Activated CD4-positive, alpha-beta T cell treated with anti-CD3 and anti-CD28 coated beads, Interleukin-2, amount 50 U/mL, for 24 hours (primary cell): ENCODE data around the gene BCAR1.
"Not testable (repeated sequence)": the region's sequence is repeated elsewhere in the genome, so short reads cannot be mapped to it uniquely, and the experiment has no call there.

Experiments
- DNase-seq, 2 donors: peaks; one replicate each; pipeline ENCODE4 v3.0.0-alpha.2; 2020; ENCODE audit warnings: low read depth in 1 of 2, low spot score in 1 of 2

Gene BCAR1

DNA sequence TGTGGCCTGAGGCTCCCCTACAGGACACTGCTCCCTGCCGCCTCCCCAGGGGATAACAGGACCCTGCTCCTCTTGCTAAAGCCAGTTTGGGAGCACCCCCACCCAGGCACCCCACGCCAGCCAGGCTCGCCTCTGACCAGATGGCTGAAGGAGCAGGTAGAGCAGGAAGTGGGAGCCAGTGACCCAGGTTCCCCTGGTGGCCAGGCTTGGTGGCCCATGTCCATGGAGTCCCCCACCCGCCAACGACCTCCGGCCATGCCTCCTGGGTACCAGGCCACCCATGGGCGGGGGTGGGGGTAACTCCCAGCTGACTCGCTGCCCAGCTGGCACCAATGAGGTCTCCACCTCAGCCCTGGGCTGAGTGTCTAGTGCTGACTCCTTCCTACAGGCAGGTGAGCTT lies 10.0 kb downstream of the BCAR1 start:
- DNase-seq = no peak

DNA sequence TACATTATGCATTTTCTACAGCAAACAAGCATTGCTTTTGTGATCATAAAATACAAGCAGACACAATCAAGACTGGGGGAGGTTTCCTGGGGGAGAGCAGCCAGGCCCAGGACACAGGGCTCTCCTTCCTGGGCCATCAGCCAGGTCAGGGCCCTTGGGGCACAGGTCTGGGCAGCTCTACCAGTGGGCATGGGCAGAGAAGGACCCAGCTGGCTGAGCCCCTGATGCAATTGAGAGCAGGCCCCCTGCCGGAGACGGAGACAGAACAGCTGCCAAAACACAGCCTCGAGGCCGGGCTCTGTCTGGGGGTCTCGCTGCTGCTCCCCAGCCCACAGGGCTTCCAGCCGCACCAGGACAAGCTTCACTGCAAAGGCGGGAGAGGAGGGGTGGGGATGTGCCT lies 10.8 kb downstream of the BCAR1 start:
- DNase-seq = not testable (repeated sequence)

DNA sequence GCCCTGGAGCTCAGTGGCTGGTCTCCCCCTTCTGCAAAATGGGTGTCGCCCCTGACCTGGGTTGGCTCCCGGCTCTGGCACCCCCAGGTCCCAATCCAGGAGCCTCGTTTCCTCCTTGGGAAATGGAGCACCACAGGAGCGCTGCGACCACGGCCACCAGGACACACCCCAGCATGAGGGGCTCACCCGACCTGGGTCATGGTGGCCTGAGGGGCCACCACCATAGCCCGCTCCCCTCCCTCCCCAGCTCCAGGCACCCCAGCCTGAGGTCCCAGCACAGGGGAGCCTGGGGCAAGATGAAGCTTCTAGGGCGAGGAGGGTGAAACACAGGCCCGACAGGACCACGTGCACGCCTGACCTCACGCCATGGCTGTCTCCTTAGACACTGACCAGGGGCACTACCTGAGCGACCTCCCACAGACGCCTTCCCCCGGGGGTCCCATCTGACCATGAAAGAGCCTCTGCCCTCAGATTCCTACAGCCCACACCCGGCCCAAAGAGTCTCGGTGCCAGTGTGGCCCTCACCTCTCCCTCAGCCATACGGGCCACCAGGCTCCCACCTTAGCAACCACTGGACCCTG lies 11.8 kb downstream of the BCAR1 start:
- DNase-seq = no peak

DNA sequence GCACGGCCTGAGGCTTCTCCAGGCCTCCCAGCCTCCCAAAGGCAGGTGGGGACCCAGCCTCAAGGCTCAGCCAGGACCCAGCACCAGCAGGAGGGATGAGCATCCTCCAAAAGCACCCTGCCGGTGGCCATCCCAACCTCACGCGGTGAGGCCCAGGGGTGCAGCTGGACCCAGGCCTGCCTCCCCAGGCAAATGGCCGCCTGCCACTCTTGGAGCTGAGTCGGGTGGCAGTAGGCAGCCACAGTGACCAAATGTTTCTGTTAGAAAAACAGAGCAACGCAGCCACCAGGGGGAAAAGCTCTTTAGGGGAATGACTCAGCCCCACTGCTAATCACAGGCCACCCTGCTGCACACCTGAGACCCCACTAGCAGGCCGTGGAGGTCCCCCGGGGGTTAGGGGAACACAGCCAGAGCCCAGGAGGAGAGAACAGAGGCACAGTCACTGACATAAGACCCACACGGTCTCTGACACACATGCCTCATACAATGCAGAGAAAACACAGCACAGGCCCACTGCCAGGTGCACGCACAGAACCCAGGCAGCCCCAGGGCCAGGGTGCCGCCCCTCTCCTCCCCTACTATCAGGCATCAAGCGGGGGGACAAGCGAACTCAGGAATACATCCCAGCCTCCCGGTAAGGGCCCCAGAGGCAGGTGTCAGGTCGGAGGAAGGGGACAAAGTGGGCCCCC lies 12.4 kb downstream of the BCAR1 start:
- no peak for DNase-seq

DNA sequence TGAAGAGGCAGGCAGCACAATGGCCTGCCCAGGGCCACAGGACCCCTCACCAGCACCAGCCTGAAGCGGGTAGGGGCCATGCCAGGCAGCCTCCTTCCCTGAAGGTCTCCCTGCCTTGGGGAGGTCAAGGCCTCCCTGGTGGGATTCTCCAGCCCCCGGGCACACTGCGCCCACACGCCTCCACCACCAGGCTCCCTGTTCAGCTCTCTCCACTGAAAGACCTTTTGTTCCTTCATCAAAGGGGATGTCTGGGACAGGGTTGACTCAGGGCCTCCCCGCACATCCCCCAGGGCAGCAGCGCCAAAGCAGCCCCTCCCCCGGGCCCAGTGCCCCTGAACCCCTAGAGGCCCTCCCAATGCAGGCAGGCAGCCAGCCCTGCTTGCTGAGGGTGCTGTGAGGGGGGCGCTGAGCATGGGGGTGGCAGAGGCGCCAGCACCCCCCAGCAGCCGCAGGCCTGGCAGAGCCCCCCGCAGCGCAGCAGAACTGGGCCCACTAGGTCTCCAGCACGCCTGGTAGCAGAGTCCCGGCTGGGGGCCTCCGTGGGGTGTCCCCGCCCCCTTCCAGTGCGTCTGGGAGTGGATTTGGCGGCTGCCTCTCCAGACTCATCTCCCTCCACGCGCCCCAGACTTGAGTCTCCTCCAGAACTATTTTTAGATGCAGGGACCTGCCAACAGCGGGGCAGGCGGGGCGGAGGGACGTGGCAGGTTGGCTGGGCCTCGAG lies 13.1 kb downstream of the BCAR1 start:
- no peak for DNase-seq

DNA sequence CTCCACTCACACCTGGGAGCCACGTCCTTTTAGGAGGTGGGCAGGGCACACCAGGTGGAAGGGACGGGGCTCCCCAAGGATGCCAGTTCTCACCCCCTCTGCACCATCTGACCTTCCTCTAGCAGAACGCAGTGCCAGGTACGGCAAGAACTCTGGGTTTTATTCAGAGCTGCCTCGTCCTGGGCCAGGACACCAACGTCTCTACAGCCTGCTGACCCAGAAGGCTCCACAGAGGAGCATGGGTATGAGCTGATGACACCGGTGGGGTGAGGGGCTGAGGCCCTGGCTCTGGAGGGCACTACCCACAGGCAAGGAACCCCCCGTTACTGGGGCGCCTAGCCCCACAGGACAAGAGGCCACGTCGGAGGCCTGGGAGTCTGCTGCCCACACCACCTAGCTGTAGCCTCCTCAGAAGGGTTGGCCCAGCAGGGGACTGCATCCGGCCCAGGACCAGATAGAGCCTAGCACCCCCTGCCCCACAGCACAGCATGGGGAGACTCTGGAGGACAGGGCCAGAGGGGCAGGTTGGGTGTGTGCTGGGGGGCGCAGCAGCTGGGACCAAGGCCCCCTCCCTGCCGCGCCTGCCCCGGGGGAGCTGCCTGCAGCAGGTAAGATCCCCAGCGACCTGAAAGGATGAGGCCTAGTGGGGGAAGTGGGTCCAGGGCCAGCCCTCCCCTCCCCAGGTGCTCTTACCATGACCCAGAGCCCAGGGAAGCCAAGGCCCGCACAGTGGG lies 13.9 kb downstream of the BCAR1 start:
- DNase-seq = no peak

DNA sequence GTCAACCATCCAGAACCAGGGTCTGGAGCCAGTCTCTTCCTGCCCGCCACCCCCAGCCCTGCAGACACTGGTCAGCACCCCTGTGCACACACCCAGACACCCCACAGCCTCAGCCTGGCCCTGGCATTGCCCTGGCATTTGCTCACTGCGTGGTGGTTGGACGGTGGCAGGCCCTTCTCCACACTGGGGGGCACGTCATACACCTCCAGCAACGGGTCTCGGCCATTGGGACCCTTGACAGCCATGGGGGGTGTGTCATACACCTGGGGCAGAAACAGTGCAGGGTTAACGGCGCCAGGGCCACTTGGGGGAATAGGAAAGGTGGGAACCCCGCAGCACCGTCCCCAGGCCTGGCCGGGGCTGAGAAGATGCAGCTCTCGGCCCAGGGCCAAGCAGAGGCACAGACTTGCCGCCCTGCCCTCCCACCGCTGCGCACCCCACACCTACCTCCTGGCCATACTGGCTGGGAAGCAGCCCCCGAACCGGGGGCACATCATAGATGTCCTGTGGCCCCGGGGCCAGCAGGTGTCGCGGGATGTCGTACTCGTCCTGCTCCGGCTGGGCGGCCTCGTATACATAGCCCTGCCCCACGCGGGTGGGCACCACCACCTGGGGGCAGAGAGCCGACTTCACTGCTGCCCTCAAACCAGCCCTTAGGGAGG lies 14.6 kb downstream of the BCAR1 start:
- DNase-seq = no peak

DNA sequence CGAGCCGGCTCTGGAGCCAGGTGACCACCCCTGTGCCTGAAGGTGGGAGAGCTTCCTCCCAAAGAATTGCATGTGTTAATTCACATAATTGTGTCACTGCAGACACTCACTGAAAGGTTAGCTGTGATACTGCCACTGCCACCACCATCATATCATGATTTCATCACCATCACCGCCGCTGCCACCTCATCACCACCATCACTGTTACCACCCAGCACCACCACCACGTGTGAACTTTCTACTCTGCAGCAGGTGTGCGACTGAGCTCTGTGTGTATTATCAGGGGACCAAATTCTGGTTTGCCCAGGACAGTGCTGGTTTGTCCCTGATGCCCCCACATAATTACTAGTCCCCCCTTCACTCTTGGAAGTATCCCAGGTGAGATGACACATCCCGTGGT lies 15.2 kb downstream of the BCAR1 start:
- DNase-seq = no peak

DNA sequence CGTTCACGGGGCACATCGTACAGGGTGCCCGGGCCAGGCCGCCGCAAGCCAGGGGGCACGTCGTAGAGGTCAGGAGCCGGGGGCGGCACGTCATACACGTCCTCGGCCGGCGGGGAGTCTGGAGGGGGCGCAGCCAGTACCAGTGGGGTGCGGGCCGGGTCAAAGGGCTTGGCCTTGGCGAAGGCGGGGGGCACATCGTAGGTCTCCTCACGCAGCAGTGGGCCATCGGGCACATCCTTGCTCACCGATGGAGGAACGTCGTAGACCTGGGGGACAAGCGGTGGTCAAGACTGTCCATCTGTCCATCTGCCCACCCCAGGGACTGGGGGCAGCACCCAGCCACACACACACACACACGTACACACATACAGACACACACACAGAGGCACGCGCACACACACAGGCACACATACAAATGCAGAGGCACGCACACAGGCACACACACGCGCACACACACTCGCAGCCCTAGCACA lies 15.7 kb downstream of the BCAR1 start:
- no peak for DNase-seq

DNA sequence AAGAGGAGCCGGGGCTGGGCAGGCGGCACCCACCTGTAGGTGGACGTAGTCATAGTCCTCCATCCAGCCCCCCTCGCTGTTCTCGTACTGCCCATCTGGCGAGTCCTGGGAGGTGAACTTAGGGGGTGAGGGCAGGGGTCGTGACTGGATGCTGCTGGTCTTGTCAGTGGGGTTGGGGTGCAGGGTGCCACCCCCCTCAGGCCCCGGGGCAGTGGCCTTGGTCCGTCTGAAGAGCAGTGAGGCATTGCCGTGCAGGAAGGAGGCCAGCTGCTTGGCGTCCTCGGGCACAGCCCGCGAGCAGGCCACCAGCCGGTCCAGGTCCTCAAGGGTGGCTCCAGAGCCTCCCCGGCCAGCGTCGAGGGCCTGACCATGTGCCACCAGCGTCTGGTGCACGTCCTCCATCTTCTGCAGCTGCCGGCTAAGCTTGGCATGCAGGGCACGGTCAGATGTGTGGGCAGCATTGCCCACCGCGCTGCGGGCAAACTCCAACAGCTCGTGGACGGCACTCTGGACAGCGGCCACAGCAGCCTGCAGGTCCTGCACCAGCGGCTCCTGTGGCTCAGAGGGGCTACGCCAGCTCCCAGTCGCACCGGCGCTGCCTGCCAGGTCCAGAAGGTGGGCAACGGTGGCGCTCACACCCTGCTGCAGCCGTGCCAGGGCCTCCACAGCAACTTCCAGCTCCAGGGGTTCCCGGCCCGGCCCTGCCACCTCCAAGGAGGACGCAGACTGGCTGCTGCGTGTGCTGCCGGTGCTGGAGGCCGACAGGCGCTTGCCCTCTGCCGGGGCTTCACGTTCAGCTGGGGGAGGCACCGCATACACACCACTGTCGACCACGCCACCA lies 16.3 kb downstream of the BCAR1 start:
- DNase-seq = no peak

DNA sequence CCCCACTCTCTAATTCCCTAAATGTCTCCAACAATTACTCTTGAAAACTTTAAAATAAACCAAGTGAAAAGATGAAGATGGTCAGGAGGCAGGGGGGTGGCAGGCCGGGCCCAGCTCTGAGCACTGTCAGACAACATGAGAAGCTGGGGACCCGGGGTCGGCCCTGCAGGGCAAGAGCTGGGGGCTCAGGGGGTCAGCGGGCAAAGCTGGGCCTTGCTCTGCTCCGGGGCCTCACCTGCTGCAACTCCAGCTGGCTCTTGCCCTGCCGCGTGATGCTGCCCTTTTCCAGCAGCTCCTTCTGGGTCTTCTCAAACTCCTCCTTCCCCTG lies 17.8 kb downstream of the BCAR1 start:
- no peak for DNase-seq

DNA sequence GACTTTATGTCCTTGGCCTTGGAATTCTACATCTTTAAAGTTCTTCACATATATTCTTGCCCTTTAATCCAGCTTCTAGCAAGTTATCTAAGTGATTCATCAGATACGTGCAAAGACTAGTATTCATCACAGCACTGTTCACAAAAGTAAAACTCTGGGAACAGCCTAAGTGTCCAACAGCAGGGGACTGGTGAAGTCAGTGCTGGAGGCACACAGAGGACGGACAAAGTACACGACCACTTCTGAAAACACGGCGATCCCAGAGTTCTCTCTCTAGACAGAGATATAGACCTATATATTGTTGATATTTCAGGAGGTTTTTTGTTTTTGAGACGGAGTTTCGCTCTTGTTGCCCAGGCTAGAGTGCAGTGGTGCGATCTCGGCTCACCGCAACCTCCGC lies 19.9 kb downstream of the BCAR1 start:
- no peak for DNase-seq

DNA sequence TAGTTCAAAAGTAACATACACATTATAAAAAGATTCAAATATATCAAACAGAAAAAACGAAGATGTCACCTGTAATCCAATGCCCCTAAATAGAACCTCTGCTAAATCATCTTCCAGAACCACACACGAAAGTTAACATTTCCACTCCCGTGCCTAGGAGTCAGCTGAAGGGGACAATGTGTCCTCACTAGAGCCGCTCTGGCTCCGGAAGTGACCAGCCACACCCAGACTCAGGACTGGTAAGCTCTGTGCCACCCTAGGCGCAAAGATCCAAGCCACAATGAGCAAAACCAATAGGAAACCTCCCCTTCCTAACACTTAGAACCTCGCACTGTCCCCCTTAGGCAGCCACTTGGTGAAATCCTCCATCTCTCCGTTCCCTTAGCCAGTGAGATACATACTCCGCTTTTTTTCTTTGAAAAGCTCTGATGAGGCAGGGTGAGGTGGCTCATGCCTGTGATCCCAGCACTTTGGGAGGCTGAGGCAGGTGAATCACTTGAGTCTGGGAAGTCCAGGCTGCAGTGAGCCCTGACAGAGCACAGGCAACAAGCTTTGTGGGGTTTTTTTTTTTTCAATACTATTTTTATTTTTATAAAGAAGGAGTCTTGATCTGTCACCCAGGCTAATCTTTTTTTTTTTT lies 20.8 kb downstream of the BCAR1 start:
- DNase-seq = no peak

DNA sequence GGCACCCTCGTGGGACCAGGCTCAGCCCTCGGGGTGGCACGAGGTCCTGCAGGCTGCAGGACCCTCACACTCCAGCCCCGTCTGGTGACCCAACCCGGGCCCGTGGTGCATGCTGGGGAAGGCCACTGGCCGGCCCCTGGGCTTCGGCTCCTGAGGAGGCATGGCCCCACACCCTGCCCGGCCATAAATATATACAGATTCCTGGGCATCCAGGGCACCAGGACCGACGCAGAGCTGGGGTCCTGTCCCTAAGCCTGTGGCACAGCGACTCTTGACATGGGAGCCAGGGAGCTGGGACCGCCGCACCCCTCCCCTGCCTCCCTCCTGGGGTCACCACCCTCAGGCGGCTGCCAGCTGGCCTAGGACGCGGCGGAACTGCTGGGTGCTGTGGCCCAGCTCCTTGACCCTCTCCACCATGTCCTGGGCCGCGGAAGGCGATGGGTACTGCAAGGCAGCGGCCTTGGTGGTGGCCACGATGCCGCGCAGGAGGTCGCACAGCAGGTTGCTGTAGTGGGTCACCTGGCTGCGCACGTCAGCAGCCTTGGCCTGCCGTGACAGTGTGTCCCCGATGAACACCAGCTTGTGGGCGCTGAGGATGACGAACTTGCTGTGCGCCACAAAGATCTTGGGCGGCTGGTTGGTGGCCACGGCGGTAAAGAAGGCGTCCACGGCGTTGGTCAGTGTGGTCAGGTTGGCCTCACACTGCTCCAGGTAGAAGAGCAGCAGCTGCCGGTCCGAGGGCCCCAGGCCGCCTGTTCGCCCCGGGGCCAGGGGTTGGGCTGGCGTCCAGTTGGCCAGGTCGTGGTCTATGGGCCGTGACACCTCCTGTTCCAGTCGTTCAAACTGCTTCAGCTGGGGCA lies 22.0 kb downstream of the BCAR1 start:
- DNase-seq = no peak

DNA sequence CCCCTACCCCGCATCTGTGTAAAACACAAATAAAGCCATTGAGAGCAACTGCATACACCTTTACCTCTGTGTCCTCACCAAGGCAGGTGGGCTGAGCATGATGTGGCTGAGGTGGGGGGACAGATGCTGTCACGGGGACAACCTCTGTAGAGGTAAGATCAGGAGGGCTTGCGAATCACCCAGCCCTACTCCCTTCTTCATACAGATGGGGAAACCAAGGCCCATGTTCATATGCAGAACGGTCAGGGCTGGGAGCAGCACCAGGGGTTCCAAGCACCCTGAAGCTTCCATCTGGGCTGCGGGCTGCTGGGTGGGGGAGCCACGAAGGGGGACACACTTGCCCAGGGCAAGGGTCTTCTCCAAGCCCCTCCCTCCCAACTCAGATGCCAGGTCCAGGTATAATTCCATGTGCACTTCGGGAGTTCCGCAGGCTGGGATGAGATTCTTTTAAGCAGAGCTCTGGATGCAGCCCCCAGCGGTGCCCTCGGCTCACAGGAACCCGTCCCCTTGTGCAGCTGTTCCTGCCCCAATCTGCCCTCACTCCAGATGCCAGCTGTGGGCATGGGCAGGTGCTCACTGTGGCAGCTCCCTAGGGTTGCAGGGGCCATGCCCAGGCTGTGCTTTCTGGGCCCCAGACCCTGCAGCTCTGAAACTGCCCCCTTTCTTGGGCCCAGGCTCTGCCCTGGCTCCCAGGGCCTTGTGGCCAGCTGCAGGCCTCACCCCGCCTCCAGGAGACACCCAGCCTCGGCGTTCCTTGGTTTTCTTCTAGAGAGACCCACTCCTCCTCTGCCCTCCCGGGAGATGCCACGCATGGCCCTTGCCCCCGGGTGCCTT lies 23.1 kb downstream of the BCAR1 start:
- no peak for DNase-seq

DNA sequence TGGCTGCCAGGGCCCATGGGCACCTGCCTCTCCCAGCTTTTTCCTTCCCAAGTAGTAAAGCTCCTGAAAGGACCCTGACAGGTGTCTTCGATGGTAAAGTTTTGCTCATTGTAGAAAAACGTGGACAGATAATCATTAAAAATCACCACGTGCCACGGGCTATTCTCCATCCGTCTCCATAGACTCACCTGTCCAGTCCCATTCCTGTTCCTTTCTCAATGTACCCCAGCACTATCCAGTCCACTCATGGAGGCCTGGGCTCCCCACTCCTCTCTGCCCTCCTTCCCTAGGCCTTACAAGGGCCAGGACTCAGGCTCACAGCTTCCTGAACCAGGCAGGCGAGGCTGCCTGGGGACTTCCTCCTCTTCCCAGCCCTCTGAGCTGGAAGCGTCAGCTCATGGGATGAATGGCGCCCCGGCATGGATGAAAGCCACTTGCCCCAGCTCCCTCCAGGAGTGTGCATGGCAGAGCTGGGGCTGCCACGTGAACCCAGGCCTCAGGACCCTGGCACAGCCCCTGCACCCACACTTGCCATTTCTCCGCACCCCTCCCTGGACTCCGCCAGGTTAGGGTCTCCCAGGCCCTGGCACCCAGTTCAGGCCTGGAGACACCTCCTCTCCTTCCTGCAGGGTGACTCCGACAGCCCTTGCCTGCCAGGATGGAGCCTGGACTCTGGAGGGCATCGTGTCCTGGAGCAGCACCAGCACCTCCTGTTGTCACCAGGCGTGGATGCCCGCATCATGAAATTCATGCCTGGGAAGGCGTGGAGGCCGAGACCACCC lies 23.9 kb downstream of the BCAR1 start:
- no peak for DNase-seq

DNA sequence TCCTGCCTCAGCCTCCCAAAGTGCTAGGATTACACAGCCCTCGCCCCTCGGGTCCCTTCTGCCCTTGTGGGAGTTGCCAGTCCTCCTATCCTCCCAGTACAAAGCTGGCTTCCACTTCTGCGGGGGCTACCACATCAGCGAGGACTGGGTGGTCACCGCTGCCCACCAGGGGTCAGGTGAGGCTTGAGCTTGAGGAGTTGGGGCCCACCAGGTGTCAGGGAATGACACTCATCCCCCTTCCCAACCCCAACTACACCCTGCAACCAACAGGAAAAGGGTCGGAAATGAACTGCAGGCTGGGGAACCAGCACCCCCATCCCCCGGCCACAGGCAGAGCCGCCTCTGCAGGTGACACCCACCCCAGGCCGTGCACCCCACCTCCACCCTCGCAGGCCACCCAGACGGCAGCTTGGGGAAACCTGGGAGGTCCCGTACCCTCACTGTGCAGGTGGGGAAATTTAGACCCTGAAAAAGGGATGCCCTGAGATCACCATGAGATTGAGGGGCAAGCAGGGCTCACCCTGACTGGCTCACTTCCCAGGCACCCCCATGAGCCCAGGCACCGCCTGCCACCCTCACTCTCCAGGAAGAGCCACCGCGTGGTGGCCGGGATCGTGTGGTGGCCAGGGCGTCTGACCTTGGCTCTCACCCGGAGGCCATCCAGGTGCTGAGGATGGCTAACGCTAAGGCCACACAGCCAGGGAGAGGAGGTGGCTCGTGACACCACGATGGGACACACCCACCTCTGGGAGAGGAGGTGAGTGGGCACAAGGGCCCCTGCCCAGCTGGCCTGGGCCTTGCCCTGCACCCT lies 24.7 kb downstream of the BCAR1 start:
- DNase-seq = no peak
